WI38 (cell line): ENCODE measurements around the gene MALRD1.

ENCODE experiments used
- H3K4me3 ChIP-seq: 2 replicates; pipeline ENCODE4 v1.5.1; 2011; ENCODE audit warnings: low read depth, mild to moderate bottlenecking, control low read depth, low read length
- CTCF ChIP-seq: IDR thresholded peaks from 2 replicates; pipeline ENCODE4 v1.5.1; 2012; ENCODE audit warnings: low read depth, mild to moderate bottlenecking, control low read depth, low read length

The MALRD1 gene

GRCh38 chr10:19488592-19489280, 440.1 kb downstream of the MALRD1 start:
- H3K4me3 ChIP-seq = no peak overlapping the region
- no peak for TF ChIP-seq CTCF

- TF ChIP-seq CTCF = no peak
- H3K4me3 ChIP-seq = no peak overlapping the region
Observed at GRCh38 chr10:19491166-19491565, 442.6 kb downstream of the MALRD1 start.

- no peak overlapping the region for H3K4me3 ChIP-seq
- no peak for TF ChIP-seq CTCF
Observed at GRCh38 chr10:19493917-19494316, 445.3 kb downstream of the MALRD1 start.

- no peak for TF ChIP-seq CTCF
- H3K4me3 ChIP-seq = no peak overlapping the region
Observed at GRCh38 chr10:19497026-19497425, 448.4 kb downstream of the MALRD1 start.

- no peak for TF ChIP-seq CTCF
- no peak overlapping the region for H3K4me3 ChIP-seq
Observed at GRCh38 chr10:19498393-19499290, 450.0 kb downstream of the MALRD1 start.

GRCh38 chr10:19499291-19499770, 450.7 kb downstream of the MALRD1 start:
- TF ChIP-seq CTCF = no peak
- H3K4me3 ChIP-seq = no peak overlapping the region

GRCh38 chr10:19500959-19501358, 452.4 kb downstream of the MALRD1 start:
- TF ChIP-seq CTCF = no peak
- no peak overlapping the region for H3K4me3 ChIP-seq
